Neural progenitor cell (in vitro differentiated cells): ENCODE measurements around the gene PRSS27.

Experiments
- CTCF ChIP-seq: fragments of 200-600 bp; sonication (generic); IDR thresholded peaks from 2 replicates; pipeline ENCODE4 v1.5.1; 2017; ENCODE audit warnings: antibody characterized with exemption, mild to moderate bottlenecking
- EZH2phosphoT487 ChIP-seq: fragments of 200-600 bp; sonication (generic); IDR thresholded peaks from 2 replicates; pipeline ENCODE4 v1.6.1; 2017; ENCODE audit warnings: antibody characterized with exemption

GRCh38 chr16:2761886-2762583 is 42.0 kb upstream of the PRSS27 start:
- TF ChIP-seq EZH2phosphoT487 = no peak
- no peak for TF ChIP-seq CTCF
